Measurements from ENCODE around the gene EPS8.

The EPS8 gene

DNA sequence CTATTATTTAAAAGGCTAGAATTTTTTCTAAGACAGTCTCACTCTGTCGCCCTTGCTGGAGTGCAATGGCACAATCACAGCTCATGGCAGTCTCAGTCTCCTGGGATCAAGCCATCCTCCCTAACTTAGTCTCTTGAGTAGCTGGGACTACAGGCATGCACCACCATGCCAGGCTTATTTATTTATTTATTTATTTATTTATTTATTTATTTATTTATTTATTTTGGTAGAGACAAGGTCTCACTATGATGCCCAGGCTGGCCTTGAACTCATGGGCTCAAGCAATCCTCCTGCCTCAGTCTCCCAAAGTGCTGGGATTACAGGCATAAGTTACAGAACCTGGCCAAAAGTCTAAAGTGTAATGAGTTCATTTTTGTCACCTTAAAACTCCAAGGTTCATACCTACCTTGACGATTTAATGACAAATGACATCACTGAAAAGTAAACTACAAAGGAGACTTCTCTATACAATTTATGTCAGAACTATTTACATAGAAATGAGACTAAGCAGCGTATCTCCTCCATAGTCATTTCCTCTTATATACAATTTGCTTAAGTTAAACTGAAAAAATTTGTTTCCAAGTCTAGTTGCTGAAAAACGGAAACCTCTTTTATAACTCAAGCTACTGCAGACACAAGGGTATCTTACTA lies 78.2 kb downstream of the EPS8 start:
- DNase-seq (ENCODE audit: low spot score), result no peak
- Mint-ChIP-seq H3K36me3 (ENCODE audit: low read depth) (no peaks in the 10 kb centered on the region), H3K27ac (no peak overlapping the region), H3K9me3 (no peaks in the 10 kb centered on the region), H3K4me3 (no peak overlapping the region), H3K27me3 (ENCODE audit: low read depth) (no peaks in the 10 kb centered on the region), H3K4me1 (ENCODE audit: low read depth) (peaks cover 8% of the 10 kb centered on the region)

DNA sequence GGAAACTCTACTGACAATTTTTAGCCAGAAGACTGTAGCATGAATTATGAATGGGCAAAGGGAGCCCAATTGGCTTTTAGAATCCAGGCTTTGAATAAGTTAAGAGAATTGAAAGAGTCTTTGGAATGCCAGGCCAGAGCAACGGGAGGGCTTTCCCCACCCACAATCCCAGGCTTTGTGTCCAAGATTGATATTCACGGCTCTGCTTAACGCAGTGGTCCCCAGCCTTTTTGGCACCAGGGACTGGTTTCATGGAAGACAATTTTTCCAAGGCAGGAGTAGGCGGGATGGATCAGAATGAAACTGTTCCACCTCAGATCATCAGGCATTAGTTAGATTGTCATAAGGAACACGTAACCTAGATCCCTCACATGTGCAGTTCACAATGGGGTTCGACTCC lies 79.6 kb downstream of the EPS8 start:
- H3K9me3 Mint-ChIP-seq, result no peaks in the 10 kb centered on the region
- no peak overlapping the region for H3K4me3 Mint-ChIP-seq
- H3K27me3 Mint-ChIP-seq (ENCODE audit: low read depth), result no peaks in the 10 kb centered on the region
- H3K36me3 Mint-ChIP-seq (ENCODE audit: low read depth), result no peaks in the 10 kb centered on the region
- DNase-seq (ENCODE audit: low spot score), result no peak
- H3K4me1 Mint-ChIP-seq (ENCODE audit: low read depth), result peaks cover 8% of the 10 kb centered on the region
- H3K27ac Mint-ChIP-seq, result no peak overlapping the region

DNA sequence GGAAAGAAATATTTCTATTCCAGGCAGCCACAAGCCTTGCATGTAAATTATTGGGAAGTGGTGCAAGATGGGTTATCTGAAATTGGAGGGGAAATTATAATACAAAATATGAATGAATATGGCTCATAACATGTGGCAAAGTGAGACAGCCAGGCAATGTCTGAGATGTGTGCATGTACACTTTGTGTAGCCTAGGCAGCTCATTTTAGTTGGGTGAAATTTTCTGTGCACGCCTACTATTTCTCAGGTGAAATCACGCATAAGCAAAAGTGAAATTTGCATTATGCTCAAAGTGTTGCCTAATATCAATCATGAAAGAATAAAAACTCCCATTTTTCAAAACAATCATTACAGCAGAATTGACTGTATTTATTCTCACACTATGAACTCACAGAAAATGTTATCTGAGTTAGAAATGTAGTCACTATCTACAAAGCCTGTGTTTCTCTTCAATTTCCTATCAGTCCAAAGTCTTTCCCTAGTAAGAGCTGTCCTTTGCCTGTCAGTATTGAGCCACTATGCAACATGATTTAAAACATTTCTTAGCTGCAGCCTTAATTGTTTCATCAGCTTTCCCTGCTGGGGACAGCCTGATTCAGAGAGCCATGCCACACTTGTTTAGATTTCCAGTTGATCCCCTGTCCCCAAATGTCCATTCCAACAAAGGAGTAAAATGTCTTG lies 80.7 kb downstream of the EPS8 start:
- DNase-seq (ENCODE audit: low spot score), result no peak
- Mint-ChIP-seq H3K27ac (no peak overlapping the region), H3K27me3 (ENCODE audit: low read depth) (no peaks in the 10 kb centered on the region), H3K9me3 (no peaks in the 10 kb centered on the region), H3K4me3 (no peak overlapping the region), H3K36me3 (ENCODE audit: low read depth) (no peaks in the 10 kb centered on the region), H3K4me1 (ENCODE audit: low read depth) (peaks cover 8% of the 10 kb centered on the region)

DNA sequence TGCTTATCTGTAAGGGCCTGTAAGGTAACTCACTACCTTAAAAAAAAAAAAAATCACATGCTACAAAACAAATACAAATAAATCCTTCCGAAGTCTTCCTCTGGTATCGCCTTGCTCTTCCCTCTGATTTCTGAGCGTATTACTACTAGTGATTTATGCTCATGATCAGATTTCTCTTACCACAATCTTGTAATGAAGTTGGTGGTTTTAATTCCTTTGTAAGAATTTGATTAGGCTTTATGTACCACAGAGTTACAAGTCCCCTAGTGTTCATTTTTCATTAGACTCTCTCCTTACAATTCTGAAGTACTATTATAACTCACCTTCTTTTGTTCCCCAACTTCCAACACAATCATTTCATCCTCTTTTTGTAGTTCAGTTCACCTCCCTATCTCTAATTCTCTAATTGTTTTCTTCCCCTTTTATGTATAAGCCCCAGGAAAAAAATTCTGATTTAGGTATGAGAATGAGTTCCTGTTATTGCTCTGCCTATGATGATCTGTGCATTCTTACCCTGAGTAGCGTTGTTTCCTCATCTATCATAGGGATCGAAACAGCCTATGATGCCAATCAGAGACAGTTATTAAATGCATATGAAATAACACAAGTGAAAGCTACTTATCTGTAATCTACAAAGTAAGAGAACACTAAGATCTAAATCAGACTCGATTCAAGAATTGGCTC lies 81.5 kb downstream of the EPS8 start:
- Mint-ChIP-seq H3K27me3 (ENCODE audit: low read depth) (no peaks in the 10 kb centered on the region), H3K27ac (no peak overlapping the region), H3K4me1 (ENCODE audit: low read depth) (peaks cover 11% of the 10 kb centered on the region), H3K9me3 (no peaks in the 10 kb centered on the region), H3K4me3 (no peak overlapping the region), H3K36me3 (ENCODE audit: low read depth) (no peaks in the 10 kb centered on the region)
- DNase-seq (ENCODE audit: low spot score), result no peak

DNA sequence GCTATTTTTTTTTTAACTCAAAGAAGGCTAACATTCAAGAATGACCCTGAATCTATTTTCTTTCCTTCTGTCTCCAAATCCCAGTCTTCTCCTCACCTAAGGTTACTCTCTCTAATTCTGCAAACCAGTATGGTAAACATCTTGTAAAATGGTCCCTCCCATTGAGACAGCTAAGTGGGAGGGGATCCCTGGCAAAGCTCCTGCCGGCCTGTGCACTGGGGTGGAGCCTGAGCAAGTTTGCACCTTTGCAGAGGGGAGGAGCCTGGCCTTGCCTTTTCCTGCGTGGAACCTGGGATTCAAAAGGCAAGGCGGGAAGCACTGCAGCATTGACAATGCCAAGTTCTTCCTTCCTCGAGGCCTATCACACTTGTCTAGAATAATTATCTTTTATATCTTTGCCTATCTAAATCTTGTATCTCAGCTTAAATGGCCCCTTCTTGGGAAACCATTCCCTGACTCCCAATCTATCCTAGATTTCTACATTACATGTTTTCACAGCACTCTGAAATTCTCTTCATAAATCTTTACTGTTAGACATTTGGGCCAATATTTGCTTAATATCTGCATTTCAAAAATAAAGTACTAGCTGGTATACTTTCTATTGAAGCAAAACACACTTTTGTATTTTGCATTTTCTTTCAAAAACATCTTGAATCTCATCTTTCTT lies 83.0 kb downstream of the EPS8 start:
- Mint-ChIP-seq H3K36me3 (ENCODE audit: low read depth) (no peaks in the 10 kb centered on the region), H3K27ac (no peak overlapping the region), H3K27me3 (ENCODE audit: low read depth) (no peaks in the 10 kb centered on the region), H3K4me3 (no peak overlapping the region), H3K9me3 (no peaks in the 10 kb centered on the region), H3K4me1 (ENCODE audit: low read depth) (peaks cover 22% of the 10 kb centered on the region)
- DNase-seq (ENCODE audit: low spot score), result no peak

DNA sequence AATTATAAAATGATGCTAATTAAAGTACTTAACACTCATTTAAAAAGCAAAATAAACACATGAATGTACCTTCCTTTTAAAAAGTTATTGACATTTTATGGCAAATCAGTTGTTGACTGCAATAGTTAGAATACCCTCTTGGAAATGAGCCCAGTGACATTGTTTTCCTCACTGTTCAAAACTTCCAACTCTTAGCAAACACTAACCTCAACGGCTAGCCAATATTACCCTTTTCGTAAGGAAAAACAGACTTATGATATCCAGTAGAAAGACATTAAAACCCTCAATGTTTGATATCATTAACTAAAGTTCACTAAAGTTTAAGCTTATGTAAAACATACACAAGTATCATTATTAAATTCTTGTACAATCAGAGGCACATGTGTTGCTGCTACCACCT lies 83.6 kb downstream of the EPS8 start:
- Mint-ChIP-seq H3K9me3 (no peaks in the 10 kb centered on the region), H3K36me3 (ENCODE audit: low read depth) (no peaks in the 10 kb centered on the region), H3K27me3 (ENCODE audit: low read depth) (no peaks in the 10 kb centered on the region), H3K27ac (no peak overlapping the region), H3K4me3 (no peak overlapping the region), H3K4me1 (ENCODE audit: low read depth) (peaks cover 27% of the 10 kb centered on the region)
- no peak for DNase-seq (ENCODE audit: low spot score)

DNA sequence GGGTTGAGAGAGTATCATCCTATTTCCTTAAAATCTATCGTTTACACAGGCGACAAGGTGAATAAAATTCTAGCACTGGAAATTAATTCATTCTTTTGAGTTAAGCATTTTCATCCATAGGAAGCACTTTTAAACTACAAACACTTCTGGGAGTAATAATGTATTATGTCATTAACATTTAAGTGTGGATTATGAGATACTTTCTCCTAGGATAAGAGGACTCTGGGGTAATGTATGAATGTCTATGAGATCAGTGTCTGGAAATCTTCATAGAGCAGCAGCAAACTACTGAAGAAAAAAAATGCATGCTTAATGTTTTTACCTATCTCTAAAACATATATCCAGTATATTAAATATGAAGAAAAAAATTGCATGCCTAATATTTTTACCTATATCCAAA lies 86.9 kb downstream of the EPS8 start:
- Mint-ChIP-seq H3K4me3 (no peak overlapping the region), H3K27me3 (ENCODE audit: low read depth) (no peaks in the 10 kb centered on the region), H3K27ac (no peak overlapping the region), H3K9me3 (peaks cover 10% of the 10 kb centered on the region), H3K4me1 (ENCODE audit: low read depth) (peaks cover 42% of the 10 kb centered on the region), H3K36me3 (ENCODE audit: low read depth) (peaks cover 4% of the 10 kb centered on the region)
- DNase-seq (ENCODE audit: low spot score), result no peak

DNA sequence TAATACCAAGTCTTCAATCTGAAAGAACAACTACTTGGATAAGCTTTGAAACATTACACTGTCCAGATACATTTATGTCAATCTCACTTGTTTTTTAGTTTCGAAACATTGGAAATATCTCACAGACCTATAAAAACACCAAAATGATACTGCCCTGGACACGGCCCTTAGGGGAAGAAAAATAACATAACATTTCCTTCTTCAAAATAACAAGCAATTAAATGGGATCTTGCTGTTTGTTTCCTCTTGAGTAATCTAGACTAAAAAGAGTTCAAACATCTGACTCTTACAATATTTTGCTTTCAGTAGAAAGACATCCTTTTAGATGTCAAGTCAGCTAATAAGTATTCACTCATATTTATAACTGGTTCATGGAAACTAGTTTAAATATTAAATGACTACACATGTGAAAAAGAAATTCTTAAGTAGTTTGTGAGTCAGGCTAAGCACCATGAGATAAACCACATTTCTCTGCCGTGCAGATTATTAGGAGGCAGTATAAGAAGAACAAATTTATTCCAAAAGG lies 87.5 kb downstream of the EPS8 start:
- Mint-ChIP-seq H3K27me3 (ENCODE audit: low read depth) (no peaks in the 10 kb centered on the region), H3K4me1 (ENCODE audit: low read depth) (peaks cover 43% of the 10 kb centered on the region), H3K4me3 (no peak overlapping the region), H3K9me3 (peaks cover 10% of the 10 kb centered on the region), H3K36me3 (ENCODE audit: low read depth) (peaks cover 4% of the 10 kb centered on the region), H3K27ac (peak overlapping the region; percentile 68)
- DNase-seq (ENCODE audit: low spot score), result no peak

DNA sequence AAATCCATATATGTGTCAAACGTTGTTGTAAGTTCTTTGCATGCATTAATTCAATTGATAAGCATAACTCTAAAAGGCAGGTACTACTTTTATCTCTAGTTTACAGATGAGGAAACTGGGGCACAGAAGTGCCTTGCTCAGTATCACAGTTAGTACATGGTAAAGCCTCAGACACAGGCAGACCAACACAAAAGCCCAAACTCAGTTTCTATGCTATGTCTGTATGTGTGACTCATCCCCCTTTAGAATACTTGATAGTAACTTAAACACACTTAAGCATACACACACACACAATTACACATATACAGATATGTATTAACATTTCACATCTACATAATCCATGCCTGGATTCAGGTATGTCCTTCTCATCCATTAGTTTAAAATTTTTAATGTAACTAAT lies 88.0 kb downstream of the EPS8 start:
- H3K4me1 Mint-ChIP-seq (ENCODE audit: low read depth), result peaks cover 42% of the 10 kb centered on the region
- peak; percentile 16 for DNase-seq (ENCODE audit: low spot score)
- peaks cover 4% of the 10 kb centered on the region for H3K36me3 Mint-ChIP-seq (ENCODE audit: low read depth)
- H3K4me3 Mint-ChIP-seq, result peak overlapping the region; percentile 2
- peak overlapping the region; percentile 68 for H3K27ac Mint-ChIP-seq
- H3K27me3 Mint-ChIP-seq (ENCODE audit: low read depth), result no peaks in the 10 kb centered on the region
- peaks cover 10% of the 10 kb centered on the region for H3K9me3 Mint-ChIP-seq

DNA sequence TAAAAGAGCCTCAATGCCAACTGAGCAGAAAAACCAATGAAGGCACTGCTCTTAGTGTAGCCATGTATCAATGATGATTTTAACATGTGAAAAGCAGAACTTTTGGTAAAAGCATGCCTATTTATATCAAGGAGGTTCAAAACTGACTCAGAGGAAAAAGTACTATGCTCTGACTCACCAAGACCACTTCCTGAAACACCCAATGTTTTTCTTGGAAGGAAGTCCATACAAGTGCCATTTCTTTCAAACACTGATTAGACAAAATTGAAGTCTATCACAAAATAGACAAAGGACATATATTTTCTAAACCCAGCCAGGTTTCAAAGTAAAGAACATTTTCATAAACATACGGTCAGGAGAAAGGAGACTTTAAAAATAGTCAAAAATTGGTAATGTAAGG lies 88.6 kb downstream of the EPS8 start:
- peak; percentile 29 for DNase-seq (ENCODE audit: low spot score)
- H3K9me3 Mint-ChIP-seq, result peaks cover 10% of the 10 kb centered on the region
- H3K27ac Mint-ChIP-seq, result peak overlapping the region; percentile 82
- H3K27me3 Mint-ChIP-seq (ENCODE audit: low read depth), result peaks cover under 1% of the 10 kb centered on the region
- H3K4me1 Mint-ChIP-seq (ENCODE audit: low read depth), result peaks cover 42% of the 10 kb centered on the region
- H3K36me3 Mint-ChIP-seq (ENCODE audit: low read depth), result peaks cover 4% of the 10 kb centered on the region
- peak overlapping the region; percentile 74 for H3K4me3 Mint-ChIP-seq

DNA sequence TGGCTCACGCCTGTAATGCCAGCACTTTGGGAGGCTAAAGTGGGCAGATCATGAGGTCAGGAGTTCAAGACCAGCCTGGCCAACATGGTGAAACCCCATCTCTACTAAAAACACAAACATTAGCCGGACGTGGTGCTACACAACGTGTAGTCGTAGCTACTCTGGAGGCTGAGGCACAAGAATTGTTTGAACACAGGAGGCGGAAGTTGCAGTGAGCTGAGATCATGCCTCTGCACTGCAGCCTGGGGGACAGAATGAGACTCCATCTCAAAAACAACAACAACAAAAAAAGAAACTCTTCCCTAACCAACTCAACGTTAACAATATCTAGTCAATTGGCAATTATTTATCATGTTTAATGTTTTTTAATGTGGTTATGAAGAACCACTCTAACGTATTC lies 89.3 kb downstream of the EPS8 start:
- peak overlapping the region; percentile 21 for H3K4me3 Mint-ChIP-seq

DNA sequence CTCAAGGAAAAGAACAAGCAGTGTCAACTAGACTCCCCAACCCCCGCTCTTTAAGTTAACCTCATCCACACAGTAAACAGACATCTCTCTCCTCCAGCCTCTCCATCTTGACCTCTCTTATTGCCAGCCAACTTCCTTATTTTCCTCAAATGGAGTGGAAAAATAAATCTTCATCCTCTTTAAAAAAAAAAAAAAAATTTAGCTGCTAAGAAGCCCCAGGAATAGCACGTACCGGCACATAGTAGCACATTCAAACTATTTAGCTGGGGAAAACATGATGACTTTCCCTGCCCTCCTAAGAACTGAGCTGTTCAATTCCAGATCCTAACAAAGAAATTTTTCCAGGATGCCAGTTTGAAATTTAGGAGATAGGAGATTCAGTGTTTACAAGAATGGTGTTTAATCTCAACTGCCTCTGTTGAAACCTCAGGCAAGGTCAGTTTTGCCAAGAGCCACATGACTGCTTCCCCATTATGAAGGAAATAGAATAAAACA lies 90.8 kb downstream of the EPS8 start:
- peaks cover 41% of the 10 kb centered on the region for H3K4me1 Mint-ChIP-seq (ENCODE audit: low read depth)
- H3K27me3 Mint-ChIP-seq (ENCODE audit: low read depth), result peaks cover 3% of the 10 kb centered on the region
- peaks cover 4% of the 10 kb centered on the region for H3K36me3 Mint-ChIP-seq (ENCODE audit: low read depth)
- H3K4me3 Mint-ChIP-seq, result no peak overlapping the region
- peaks cover 10% of the 10 kb centered on the region for H3K9me3 Mint-ChIP-seq
- DNase-seq (ENCODE audit: low spot score), result no peak
- H3K27ac Mint-ChIP-seq, result peak overlapping the region; percentile 0

More for the DNA sequence above, 89.3 kb downstream of the EPS8 start:
- Mint-ChIP-seq H3K36me3 (ENCODE audit: low read depth) (peaks cover 4% of the 10 kb centered on the region), H3K27ac (peak overlapping the region; percentile 82), H3K27me3 (ENCODE audit: low read depth) (peaks cover 3% of the 10 kb centered on the region), H3K4me1 (ENCODE audit: low read depth) (peaks cover 42% of the 10 kb centered on the region), H3K9me3 (peaks cover 10% of the 10 kb centered on the region)
- no peak for DNase-seq (ENCODE audit: low spot score)

DNA sequence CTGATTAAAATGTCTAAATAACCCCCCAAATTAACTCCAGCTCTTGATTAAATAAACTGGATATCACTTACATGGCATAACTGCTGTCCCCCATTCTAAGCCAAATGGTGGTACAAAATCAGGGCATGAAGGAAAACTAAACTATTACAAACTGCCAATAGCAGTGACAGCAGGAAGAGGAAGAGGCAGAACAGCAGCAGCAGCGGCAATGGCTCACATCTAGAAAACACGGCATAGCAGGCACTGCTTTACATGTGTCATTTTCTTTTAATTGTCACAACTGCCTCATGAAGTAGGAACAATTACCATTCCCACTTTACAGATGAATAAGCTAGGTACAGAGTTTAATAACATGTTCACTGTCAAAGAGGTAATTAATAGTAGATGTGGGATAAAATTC lies 92.0 kb downstream of the EPS8 start:
- Mint-ChIP-seq H3K4me1 (ENCODE audit: low read depth) (peaks cover 38% of the 10 kb centered on the region), H3K9me3 (peaks cover 10% of the 10 kb centered on the region), H3K27ac (no peak overlapping the region), H3K27me3 (ENCODE audit: low read depth) (peaks cover 3% of the 10 kb centered on the region), H3K36me3 (ENCODE audit: low read depth) (peaks cover 4% of the 10 kb centered on the region), H3K4me3 (no peak overlapping the region)
- no peak for DNase-seq (ENCODE audit: low spot score)

Measured in T-helper 2 cell treated with Interferon-gamma antibody and Interleukin-4, amounts not matched to agents 5 μg/mL and 100 μg/mL, for 36 hours (primary cell).